Cerebellar cortex (tissue), 1 donor: Measurements from ENCODE around the gene FRMPD1.

ENCODE experiments used
- DNase-seq: peaks from one replicate; pipeline ENCODE4 v3.0.0-alpha.2; 2015; ENCODE audit warnings: low spot score

Gene FRMPD1

DNA sequence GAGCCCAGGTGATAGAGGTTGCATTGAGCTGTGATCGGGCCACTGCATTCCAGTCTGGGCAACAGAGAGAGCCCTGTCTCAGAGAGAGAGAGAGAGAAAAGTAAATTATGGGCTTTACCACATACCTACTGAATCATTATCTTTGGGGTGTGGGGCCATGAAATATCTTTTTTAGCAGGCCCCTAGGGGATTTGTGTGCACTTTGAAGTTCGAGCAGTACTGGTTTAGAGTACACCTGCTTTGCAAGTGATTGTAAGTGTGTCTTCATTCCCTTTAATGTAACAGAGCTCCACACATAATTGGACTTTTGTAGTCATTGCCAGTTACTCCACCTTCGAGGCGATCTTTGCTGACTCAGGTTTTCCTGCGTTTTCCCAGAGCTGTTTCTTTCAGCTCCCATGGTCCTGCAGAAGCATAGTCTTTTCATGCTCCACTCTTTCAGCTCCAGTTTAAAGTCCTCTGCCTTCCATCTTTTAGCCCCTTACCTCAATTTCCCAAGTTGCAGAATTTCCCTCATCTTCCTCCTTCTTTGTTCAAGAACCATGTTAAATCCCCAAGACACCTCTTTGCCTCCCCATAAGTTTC is 24.0 kb upstream of the FRMPD1 start:
- no peak for DNase-seq

DNA sequence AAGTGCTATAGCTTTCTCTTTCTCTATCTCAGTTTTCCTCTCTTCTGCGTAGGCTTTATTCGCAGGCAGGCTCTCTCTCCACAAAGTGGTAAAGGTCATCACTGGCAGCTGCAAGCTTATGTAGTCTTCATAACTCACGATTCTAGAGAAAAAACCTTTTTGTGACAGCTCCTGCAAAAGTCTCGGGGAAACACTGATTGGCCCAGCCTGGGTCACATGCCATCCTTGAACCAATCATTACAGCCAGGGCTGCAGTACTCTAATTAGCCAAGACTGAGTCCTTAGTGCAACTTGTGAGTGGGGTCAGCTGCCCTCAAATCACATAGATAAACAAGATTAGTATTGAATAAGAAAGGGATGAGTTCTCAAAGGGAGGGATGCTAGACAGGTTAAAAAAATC is 18.3 kb upstream of the FRMPD1 start:
- DNase-seq: no peak

DNA sequence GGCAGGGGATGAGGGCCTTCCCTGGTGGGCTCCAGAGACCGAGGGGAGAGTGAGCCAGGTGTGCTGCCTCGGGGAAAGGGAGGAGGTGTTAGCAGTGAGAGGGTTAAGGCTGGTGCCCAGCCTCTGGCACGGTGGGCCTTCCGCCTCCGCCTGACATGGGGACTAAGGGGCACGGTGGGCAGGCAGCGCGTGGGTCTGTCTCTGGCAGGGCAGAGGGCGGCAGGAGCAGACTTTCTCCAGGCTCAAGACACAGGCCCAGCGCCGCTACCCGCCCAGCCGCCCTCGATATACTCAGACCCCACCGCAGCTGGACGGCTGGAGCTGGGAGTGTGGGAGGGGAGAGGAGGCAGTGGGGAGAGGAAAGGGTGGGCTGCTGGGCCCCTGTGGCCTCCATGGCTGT is 14.9 kb upstream of the FRMPD1 start:
- no peak for DNase-seq

DNA sequence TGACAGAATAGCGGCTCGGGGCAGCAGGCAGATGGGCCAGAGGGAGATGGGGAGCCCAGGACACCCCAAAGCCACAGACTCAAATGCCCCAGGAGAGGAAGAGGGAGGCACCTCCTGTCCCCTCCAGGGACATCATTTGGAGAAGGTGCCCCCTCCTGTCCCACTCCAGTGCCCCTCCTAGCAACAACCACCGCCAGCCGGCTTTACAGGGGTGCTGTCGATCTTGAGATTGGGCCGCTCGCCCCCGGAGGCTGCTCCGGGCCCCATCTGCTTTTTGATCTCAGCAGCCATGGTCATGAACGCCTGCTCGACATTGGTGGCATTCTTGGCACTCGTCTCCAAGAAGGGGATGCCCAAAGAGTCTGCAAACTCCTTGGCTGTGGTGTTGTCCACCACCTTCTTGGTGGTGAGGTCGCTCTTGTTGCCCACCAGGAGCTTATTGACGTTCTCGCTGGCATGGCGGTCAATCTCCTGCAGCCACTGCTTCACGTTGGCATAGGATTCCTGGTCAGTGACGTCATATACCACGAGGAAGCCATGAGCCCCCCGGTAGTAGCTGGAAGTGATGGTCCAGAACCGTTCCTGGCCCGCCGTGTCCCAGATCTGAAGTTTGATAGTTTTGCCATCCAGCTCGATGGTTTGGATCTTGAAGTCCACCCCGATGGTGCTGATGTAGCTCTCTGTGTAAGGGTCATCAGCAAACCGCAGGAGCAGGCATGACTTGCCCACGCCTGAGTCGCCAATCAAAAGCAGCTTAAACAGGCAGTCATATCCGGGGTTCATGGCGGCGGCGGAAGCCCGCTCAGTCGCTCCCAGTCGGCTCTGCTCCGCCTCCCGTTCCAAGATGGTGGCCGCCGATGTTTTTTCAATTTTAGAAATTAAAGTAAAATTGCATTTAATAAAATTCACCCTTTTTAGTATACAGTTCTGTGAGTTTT is 14.0 kb upstream of the FRMPD1 start:
- DNase-seq: no peak

DNA sequence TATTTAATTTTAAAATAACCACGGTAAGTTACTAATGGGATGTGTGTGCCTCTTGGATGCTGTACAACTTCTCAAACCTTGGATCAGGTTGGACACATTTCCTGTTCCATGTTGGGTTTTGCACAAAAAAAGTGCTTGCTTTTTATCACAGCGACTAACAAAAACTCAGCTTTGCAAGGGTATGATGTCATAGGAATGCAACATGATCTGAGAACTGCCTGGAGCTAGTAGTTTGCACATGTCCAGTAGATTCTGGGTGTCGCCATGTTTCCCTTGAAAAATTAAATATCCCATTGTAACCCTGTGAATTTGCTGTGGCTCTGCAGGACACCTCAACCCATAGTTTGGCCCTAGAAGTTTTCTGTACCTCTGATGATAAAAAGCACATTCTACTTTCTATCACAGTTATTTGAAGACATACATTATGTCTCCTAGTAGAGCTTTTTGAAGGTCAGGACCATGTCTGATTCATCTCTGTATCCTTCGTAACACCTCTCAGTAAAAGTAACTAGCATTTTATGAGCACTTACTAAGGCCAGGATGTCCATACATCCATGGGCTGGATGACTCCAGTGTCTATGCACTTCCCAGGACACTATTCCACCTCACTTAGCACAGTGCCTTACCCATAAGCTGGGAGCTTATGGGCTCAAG is 11.5 kb upstream of the FRMPD1 start:
- no peak for DNase-seq

DNA sequence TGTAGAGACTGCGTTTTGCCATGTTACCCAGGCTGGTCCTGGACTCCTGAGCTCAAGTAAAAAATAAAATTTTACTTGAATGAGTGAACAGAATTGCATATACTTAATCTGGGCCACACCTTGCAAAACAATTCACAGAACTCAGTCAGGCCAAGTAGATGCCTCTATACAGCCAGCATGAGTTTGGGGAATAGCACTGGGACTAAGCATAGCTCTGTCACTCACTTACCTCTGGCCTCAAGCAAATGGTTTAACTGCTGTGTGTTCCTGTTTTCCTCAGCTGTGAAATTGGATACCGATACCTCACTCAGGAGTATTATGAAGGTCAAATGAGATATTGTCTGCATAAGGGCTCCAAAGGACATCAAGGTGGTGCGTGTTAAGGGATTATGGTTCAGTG is 10.9 kb upstream of the FRMPD1 start:
- no peak for DNase-seq

DNA sequence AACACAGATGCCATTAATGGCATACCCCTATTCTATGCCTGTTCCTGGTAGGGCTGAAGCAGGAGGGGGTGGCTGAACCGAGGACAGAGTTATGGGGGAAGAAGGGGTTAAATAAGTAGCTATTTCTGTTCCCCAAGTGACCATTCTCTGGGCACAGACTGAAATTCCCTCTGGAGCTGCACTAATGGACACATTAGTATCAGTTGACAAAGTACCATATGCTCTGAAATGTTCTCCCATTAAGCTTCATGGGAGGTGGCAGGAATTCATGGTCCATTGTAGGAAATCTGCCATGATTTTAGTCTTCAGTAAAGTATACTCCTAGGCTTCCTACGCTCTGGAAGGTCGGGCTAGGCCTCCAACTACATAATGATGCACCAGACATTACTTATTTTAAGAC is 10.5 kb upstream of the FRMPD1 start:
- DNase-seq: no peak

DNA sequence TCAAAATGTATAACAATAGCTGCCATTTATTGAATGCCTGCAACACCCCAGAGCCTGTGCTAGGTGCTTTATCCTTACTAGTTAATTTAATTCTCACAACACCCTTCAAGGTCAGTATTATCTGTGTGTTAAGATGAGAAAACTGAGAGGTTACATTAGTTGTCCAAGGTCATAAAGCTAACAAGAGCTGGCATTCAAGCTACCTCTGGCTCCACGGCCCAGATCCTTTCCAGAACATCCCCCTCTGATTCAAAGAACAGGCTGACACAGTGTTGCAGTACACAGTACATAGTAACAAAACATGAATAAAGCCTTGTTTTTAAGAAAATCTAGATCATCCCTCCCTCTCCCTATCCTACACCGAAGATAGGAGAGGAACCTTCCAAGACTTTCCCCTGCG is 9.4 kb upstream of the FRMPD1 start:
- DNase-seq: no peak

DNA sequence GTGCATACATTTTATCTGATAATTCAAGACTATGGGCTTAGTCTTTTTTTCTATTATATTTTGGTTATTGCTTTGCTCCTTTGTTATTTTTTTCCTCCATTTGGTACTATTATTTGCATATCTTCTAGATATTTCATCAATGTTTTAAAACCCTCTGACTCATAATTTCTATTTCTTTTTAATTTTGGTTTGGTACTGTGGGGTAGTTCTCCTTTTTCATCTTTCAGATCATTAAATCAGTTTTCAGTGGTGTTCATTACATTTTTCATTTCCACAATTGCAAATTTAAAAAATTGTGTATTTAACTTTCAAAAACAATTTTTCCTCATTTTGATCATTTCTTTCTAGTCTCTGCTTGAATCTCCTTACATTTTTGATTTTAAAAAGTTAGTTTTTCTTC is 7.5 kb upstream of the FRMPD1 start:
- DNase-seq: no peak

DNA sequence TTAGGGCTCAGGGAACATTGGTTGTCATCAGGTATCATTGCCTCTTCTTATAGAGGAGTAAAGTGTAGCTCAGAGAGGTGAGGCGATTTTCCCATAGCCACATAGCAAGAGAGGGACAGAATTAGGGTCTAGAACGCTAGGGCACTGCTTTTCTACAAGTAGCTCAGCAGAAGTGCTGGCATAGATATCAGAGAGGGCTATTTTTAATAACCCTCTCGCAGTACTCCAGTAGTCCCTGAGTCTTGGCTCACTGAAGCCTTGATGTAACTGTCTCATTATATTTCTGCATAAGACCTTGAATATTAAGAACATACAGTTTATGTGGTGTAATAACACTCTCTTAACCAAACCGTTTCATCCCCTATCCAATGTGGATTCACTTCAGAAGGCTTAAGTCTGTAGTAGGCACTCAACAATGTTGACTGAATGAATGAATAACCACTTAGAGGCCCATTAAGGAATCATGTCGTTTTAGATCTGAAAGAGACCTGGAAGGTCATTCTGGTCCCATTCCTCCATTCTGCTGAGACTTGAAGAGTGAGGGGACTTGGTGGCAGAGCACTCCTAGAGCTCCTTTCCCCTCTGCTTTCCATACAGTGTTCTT is 4.7 kb upstream of the FRMPD1 start:
- DNase-seq: no peak

DNA sequence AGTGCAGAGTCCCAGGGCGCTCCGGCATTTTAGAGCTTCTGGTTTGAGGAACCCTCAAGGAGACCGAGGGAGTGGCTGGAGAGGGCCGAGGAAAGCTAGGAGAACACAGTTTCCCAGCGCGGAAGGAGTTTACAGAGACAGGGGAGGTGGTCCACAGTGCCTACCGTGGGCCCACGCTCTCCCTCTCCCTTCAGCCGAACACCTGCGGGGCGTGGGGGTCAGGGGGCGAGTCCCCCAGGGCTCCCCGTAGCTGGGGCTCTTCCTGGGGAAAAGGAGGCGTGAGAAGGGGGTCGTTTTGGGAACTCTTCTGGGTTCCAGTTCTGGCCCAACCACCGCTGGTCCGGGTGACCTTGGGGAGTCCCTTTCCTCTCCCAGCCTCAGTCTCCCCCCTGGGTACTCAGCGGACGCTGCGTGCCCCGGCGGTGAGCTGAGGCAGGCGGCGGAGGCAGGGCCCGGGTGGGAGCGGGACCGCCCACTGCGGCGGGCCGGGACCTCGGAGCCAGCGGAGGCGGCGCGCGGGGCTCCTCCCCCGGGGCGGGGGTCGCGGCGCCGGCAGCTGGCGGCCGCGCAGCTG is 368 bp upstream of the FRMPD1 start:
- DNase-seq: no peak

DNA sequence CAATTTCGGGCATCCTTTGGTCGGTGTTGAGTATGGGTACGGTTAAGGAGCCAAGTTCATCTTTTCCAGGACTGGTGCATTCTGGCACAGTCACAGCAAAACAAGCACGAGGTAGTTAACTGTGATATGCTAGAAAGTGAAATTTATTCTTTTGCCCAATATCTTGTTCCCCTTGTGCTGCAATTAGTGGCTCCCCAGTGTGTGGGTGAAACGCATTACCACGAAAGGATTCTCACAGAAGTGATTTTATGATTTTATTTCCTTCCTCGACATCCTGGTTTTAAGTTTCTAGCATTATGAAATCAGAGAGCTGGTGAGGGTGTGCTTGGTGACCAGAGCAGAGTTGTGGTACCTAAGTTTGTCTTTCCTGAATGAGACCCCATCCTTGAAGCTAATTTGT is 1.5 kb downstream of the FRMPD1 start:
- DNase-seq: no peak

DNA sequence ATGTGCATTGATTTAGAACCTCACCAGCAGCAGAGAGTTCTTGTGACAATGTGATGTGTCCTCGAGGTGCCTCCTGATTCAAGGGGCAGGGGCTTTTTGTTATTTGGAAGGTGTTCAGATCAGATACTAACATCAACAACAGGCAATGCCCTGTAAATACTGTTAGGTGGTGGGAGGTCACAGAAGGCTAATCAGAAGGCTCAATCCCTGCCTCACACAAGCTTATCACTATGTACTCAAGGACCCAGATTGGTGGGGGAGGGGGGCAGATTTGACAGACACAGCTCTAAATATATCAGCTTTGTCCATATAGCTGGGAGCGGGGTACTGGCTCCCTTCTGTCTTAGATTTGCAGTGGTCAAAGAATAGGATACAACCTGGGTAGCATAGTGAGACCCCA is 2.6 kb downstream of the FRMPD1 start:
- no peak for DNase-seq

DNA sequence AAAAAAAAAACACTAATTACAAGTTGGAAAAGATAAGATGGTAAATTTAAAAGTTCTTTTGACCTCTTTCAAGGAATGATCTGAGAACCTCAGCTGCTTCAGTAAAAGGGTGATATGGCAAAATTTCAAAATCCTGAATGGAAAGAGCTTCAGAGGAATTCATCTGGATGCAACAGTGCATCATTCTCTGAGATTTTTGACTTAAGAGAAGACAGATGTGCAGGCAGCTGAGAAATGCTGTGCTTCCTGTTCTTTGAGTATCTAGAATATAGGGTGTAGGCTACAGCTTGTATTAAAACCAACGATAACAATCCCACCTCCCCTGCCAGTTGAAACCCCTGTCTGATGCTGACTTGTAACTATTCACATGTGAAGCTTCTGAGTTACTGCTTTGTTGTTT is 6.2 kb downstream of the FRMPD1 start:
- no peak for DNase-seq

DNA sequence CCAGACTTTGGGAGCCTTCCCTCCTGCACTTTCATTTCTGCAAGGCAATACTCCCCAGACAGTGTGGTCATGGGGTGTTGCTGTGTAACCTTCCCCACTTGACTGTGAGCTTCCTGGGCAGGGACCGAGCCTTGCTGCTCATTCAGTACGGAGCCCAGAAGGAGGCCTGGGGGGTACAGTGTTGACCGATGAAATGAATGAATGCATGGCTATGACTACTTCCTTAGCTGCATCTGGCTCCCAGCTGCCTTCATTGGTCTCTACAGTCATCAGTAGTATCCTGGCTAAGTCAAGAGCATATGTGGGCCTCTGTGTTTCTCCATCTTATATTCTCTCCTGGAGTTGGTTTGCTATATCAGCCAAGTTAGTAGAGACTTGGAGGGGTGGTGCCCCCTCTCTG is 9.9 kb downstream of the FRMPD1 start:
- no peak for DNase-seq

DNA sequence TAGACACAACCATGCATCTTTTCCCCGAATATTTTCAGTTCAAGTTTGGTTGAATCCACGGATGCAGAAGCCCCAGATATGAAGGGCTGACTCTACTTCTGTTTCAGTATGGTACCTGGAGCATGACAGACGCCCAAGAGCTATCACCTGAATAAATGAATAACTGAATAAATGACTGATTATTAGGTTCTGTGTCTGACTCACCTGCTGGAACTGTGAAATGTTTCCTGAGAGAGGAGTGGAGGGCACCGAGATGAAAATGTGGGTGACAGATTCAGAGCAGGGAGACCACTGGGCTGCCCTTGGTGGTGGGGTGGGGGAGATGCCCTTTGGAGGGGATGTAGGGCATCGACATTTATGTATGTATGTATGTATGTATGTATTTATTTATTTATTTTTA is 13.2 kb downstream of the FRMPD1 start:
- no peak for DNase-seq

DNA sequence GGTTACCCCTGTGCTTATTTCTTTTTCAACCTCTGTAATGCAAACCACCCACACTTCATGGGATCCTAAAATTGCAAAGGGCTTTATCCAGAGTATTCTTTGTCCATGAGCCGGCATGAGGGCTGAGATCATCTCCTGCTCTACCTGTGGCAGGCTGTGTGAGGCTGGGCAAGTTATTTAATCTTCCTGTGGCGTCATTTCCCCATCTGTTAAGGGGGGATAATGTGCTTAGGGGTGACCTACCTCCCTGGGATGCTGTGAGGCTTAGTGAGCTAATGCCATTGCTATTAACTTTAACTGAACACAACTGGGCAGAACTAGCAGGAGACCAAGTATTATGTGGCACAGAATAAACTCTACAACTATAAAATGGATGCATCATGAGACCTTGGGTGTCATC is 17.0 kb downstream of the FRMPD1 start:
- no peak for DNase-seq

DNA sequence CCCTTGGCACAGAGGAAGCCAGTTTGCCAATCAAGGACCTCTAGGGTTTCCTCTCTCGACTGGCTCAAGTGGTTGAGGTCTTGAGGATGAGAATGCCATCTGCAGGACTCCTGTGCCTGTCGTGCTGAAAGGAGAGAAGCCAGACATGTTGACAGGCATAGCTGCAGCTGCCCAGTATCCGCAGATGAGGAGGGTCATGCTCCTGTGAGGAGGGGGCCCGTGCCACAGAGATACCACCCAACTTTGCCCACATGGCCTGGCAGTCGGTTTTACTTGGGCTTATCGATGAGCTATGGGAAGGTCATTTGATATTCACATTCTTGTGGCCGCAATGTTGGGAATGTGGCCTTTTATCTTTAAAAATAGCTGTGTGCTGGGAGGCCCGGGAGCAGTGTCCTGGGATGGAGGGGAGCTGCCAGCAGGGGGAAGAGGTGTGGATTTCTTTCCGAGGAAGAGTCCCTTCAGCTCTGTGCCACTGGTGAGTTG is 17.4 kb downstream of the FRMPD1 start:
- DNase-seq: no peak

DNA sequence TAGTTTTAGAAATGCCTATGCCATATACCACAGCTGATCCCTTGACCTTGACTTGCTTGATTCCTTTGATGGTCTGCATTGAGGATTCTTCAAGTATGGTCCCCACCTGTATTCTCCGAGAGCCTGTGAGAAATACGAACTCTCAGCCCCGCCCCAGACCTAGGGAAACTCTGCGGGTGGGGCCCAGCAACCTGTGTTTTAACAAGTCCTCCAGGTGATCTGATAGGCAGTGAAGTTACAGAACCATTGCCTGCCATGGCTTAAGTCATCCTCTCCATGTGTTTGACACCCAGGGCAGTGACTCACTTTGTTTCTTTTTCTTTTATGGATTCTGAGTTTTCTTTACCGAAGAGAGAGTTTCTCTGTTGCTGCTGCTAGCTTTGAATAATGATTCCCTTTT is 18.5 kb downstream of the FRMPD1 start:
- no peak for DNase-seq

DNA sequence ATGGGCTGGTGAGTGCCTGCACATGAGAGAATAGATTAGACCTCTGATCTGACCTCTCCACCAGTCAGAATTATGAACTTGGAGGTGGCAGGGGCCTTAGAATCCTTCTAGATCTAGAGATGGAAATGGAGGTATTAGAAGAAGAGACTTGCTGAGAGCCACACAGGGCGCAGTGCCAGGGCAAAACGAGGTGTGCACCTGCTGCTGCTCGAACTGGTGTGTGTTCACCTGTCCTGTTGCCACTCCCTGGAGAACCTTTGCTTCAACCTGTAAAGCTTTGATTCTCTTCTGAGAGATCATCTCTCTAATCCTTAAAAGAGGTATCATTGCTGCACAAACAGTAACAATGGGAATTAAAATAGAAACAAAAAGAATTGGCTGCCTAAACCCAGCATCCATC is 24.9 kb downstream of the FRMPD1 start:
- DNase-seq: peak; percentile 8

DNA sequence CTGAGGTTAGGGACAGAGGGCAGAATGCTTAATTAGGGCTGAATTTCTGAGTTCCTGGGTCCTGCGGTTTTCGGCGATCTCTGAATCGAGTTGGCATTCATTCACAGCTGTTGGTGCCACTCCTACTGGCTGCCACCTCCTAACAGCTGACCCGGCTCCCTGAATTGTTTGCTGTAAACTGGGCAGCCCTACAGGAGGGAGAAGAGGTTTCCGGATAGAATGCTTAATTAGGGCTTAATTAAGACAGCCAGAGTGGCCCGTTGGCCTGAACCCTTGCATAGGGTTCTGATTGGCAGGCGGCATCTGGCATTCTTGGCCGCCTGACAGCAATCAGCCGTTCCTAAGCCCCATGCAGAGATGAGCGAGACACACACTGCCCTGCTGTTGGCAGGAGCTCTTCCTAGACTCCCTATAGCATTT is 25.7 kb downstream of the FRMPD1 start:
- DNase-seq: peak; percentile 88

DNA sequence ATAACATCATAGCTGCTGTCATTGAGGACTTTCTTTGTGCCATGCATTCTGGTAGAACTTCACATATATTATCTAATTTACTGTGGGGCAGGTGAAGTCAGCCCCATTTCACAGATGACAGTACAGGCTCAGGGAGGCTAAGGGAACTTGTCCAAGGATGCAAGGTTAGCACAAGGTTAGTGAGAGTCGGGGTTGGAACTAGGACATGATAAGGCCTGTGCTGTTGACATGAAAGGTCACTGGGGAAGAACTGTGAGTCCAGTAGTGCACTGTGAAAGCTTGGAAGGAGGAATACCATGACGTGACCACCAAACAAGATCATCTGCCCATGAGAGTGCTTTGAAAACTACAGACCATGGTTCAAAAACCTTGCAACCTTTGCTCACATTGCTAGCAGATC is 26.7 kb downstream of the FRMPD1 start:
- DNase-seq: no peak
